Gastrocnemius medialis (tissue), 4 donors: ENCODE data around the gene KIF17. TPM values are rescaled to one million over a fixed set of nuclear protein-coding genes. Genes with fewer than 3 reads are reported as not detected.

Experiments
- ATAC-seq, 2 donors: fragments of 150-250 bp; one replicate each; pipeline ENCODE4 v1.9.1; 2016
- DNase-seq, 2 donors: peaks; one replicate each; pipeline ENCODE4 v3.0.0-alpha.2; 2019
- H3K27ac ChIP-seq, 4 donors: fragments of 200-600 bp; sonication (generic); 1 replicate in 1 of 4; 2 replicates in 3 of 4; pipeline ENCODE4 v1.5.1; 2016 to 2018; ENCODE audit warnings: mild to moderate bottlenecking in 2 of 4, moderate library complexity in 1 of 4
- H3K27me3 ChIP-seq, 3 donors: fragments of 200-600 bp; sonication (generic) in 2 of 3; 1 replicate in 1 of 3; 2 replicates in 2 of 3; pipeline versions ENCODE4 v1.5.1 to v1.6.0; 2016 to 2019; ENCODE audit warnings: mild to moderate bottlenecking in 1 of 3, moderate library complexity in 1 of 3
- H3K36me3 ChIP-seq, 2 donors: fragments of 200-600 bp; sonication (generic) in 1 of 2; one replicate each; pipeline ENCODE4 v1.5.1; 2017 to 2018
- H3K4me1 ChIP-seq, 2 donors: fragments of 200-600 bp; sonication (generic) in 1 of 2; one replicate each; pipeline ENCODE4 v1.5.1; 2016 to 2017; ENCODE audit warnings: mild to moderate bottlenecking in 2 of 2
- H3K4me3 ChIP-seq, 4 donors: fragments of 200-600 bp; sonication (generic) in 3 of 4; 1 replicate in 1 of 4; 2 replicates in 3 of 4; pipeline ENCODE4 v1.5.1; 2016 to 2019; ENCODE audit warnings: mild to moderate bottlenecking in 2 of 4
- H3K9me3 ChIP-seq, 3 donors: fragments of 200-600 bp; sonication (generic) in 2 of 3; 1 replicate in 1 of 3; 2 replicates in 2 of 3; pipeline ENCODE4 v1.5.1; 2016 to 2019
- POLR2A ChIP-seq, 2 donors: fragments of 450-650 bp; IDR thresholded peaks; one replicate each; pipeline ENCODE4 v1.6.1; 2017; ENCODE audit warnings: antibody characterized with exemption in 2 of 2, mild to moderate bottlenecking in 2 of 2, moderate library complexity in 2 of 2
- in situ Hi-C, 4 donors: fragments of 200-750 bp; cut with MboI; loops; one replicate each; pipeline versions ENCODE4 v1.15.0 to v1.8.0; 2017; ENCODE audit warnings: low sequenced_read_pairs in 4 of 4
- intact Hi-C: fragments of 100-400 bp; cut with DNase I; formaldehyde crosslinking; loops from one replicate; pipeline ENCODE4 v1.15.1; 2023; ENCODE audit warnings: low total_unique reads
- total RNA-seq, 4 donors: library from RNA; depleted of rRNA; stranded (reverse); fragments of >200 nt; gene quantifications; one replicate each; pipeline versions ENCODE4 v1.1.0 to v1.2.3, GENCODE V29; 2016
- TF ChIP-seq, protein P1 (sequence below), 5 experiments: fragments of 450-650 bp in 3 of 5; fragments of 200-600 bp in 2 of 5; sonication (generic) in 2 of 5; IDR thresholded peaks in 4 of 5; conservative IDR thresholded peaks in 1 of 5; 1 replicate in 4 of 5; 2 replicates in 1 of 5; pipeline ENCODE4 v1.5.1; 2016 to 2019; ENCODE audit warnings: antibody characterized with exemption in 5 of 5, mild to moderate bottlenecking in 3 of 5, moderate library complexity in 3 of 5

KIF17 gene
- total RNA-seq, 4 donors from 2014 or later = 2.6 to 3.8 (median 3.0) TPM

DNA sequence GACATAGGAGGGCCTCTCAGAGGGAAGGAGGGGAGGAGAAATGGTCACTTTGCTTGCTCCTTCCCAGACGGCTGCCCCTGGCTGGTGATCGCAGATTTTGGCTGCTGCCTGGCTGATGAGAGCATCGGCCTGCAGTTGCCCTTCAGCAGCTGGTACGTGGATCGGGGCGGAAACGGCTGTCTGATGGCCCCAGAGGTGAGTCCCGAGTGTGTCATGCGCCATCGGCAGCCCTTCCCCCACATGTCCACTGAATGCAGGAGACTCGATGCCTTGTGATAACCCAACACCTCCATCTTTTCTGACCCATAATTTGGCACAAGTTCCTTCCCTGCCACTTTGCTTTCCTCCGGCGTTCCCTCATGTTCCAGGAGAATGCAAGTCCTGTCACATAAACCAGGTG is 69.4 kb downstream of the KIF17 start:
- TF ChIP-seq, protein P1, sequence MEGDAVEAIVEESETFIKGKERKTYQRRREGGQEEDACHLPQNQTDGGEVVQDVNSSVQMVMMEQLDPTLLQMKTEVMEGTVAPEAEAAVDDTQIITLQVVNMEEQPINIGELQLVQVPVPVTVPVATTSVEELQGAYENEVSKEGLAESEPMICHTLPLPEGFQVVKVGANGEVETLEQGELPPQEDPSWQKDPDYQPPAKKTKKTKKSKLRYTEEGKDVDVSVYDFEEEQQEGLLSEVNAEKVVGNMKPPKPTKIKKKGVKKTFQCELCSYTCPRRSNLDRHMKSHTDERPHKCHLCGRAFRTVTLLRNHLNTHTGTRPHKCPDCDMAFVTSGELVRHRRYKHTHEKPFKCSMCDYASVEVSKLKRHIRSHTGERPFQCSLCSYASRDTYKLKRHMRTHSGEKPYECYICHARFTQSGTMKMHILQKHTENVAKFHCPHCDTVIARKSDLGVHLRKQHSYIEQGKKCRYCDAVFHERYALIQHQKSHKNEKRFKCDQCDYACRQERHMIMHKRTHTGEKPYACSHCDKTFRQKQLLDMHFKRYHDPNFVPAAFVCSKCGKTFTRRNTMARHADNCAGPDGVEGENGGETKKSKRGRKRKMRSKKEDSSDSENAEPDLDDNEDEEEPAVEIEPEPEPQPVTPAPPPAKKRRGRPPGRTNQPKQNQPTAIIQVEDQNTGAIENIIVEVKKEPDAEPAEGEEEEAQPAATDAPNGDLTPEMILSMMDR (IDR thresholded peaks at IDR 0.05 in 4 of 5, conservative IDR thresholded peaks at IDR 0.05 in 1 of 5) = no peak
- Histone ChIP-seq H3K9me3 (no peaks in the 10 kb centered on the region), H3K36me3 (peaks cover 0 to 84% of the 10 kb centered on the region in 2 donors), H3K4me3 (no peak overlapping the region), H3K27ac (no peak overlapping the region), H3K4me1 (no peaks in the 10 kb centered on the region), H3K27me3 (no peaks in the 10 kb centered on the region)
- ATAC-seq = no peak
- intact Hi-C loops = no loop called here
- in situ Hi-C loops = no loop called here
- no peak for DNase-seq

DNA sequence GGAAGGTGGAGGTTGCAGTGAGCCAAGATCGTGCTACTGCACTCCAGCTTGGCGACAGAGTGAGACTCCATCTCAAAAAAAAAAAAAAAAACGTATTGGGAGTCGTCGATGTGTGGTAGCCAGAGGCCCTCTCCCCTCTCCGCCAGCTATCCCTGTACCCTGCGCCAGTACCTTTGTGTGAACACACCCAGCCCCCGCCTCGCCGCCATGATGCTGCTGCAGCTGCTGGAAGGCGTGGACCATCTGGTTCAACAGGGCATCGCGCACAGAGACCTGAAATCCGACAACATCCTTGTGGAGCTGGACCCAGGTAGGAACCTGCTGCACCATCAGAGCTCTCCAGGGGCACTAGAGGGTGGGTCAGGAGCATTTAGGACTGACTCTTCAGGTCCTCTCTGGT is 72.4 kb downstream of the KIF17 start:
- TF ChIP-seq, protein P1 (IDR thresholded peaks at IDR 0.05 in 4 of 5, conservative IDR thresholded peaks at IDR 0.05 in 1 of 5) = no peak
- no peak for TF ChIP-seq POLR2A (IDR thresholded peaks at IDR 0.05)
- Histone ChIP-seq H3K4me1 (no peaks in the 10 kb centered on the region), H3K27ac (no peak overlapping the region), H3K27me3 (no peaks in the 10 kb centered on the region), H3K9me3 (no peaks in the 10 kb centered on the region), H3K4me3 (no peak overlapping the region), H3K36me3 (peaks cover 0 to 85% of the 10 kb centered on the region in 2 donors)
- in situ Hi-C loops = no loop called here
- DNase-seq (no peak), ATAC-seq (no peak)
- intact Hi-C loops = no loop called here

DNA sequence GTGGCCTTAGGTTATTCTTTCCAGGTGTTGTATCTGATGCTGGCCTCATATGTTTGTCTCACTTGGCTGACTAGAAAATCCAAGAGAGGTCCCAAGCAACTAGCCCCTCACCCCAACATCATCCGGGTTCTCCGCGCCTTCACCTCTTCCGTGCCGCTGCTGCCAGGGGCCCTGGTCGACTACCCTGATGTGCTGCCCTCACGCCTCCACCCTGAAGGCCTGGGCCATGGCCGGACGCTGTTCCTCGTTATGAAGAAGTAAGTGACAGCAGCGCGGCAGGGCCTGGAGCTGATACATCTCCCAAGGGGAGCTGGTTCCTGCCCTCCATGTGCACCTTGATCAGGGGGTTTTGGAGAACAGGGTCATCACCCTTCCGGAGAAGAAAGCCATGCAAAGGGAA is 73.4 kb downstream of the KIF17 start:
- no peak for DNase-seq
- no peak for TF ChIP-seq POLR2A (IDR thresholded peaks at IDR 0.05)
- no peak overlapping the region for H3K27ac ChIP-seq
- H3K36me3 ChIP-seq = peaks cover 0 to 86% of the 10 kb centered on the region in 2 donors
- H3K4me1 ChIP-seq = peaks cover 0 to 2% of the 10 kb centered on the region in 2 donors
- no peaks in the 10 kb centered on the region for H3K9me3 ChIP-seq
- H3K27me3 ChIP-seq = no peaks in the 10 kb centered on the region
- no peak overlapping the region for H3K4me3 ChIP-seq
- no peak for ATAC-seq
- in situ Hi-C loops = no loop called here
- intact Hi-C loops = no loop called here

DNA sequence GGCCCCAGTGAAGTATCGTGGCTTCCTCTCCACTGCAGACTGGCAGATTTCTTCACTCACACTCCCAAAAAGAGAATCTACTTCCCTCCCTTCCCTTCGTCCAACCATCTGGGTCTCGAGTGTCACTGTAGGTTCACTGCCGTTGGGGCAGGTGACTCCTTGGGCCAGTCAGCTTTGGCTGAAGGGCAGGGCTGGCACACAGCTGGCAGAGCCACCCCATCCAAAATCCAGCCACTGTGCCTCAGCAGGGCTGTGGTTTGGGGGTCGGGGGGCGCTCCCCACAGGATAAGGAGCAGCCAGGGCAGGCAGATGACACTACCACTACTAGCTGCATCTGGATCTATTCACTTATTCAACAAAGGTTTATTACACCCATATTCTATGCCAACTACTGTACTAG is 74.7 kb downstream of the KIF17 start:
- in situ Hi-C loops = no loop called here
- no peak for DNase-seq

GRCh38 chr1:20641975-20642374 is 75.8 kb downstream of the KIF17 start:
- H3K4me3 ChIP-seq = no peak overlapping the region
- no peaks in the 10 kb centered on the region for H3K27me3 ChIP-seq
- H3K27ac ChIP-seq = no peak overlapping the region
- DNase-seq = no peak
- peaks cover 0 to 84% of the 10 kb centered on the region in 2 donors for H3K36me3 ChIP-seq
- H3K4me1 ChIP-seq = peaks cover 0 to 2% of the 10 kb centered on the region in 2 donors
- TF ChIP-seq POLR2A (IDR thresholded peaks at IDR 0.05) = no peak
- TF ChIP-seq, protein P1 (IDR thresholded peaks at IDR 0.05 in 4 of 5, conservative IDR thresholded peaks at IDR 0.05 in 1 of 5) = no peak
- H3K9me3 ChIP-seq = no peaks in the 10 kb centered on the region
- in situ Hi-C loops = no loop called here
- intact Hi-C loops = no loop called here
- no peak for ATAC-seq

More for the DNA sequence above, 74.7 kb downstream of the KIF17 start:
- Histone ChIP-seq H3K9me3 (no peaks in the 10 kb centered on the region), H3K4me3 (no peak overlapping the region), H3K27ac (no peak overlapping the region), H3K4me1 (peaks cover 0 to 2% of the 10 kb centered on the region in 2 donors), H3K27me3 (no peaks in the 10 kb centered on the region), H3K36me3 (peaks cover 0 to 87% of the 10 kb centered on the region in 2 donors)
- ATAC-seq = no peak
- intact Hi-C loops = no loop called here
- no peak for TF ChIP-seq POLR2A (IDR thresholded peaks at IDR 0.05)
- TF ChIP-seq, protein P1 (IDR thresholded peaks at IDR 0.05 in 4 of 5, conservative IDR thresholded peaks at IDR 0.05 in 1 of 5) = no peak
